ENCODE results near the gene NHSL1.
A peak's percentile ranks its signal among the peaks of the same experiment; 100 is the strongest.

The NHSL1 gene

DNA sequence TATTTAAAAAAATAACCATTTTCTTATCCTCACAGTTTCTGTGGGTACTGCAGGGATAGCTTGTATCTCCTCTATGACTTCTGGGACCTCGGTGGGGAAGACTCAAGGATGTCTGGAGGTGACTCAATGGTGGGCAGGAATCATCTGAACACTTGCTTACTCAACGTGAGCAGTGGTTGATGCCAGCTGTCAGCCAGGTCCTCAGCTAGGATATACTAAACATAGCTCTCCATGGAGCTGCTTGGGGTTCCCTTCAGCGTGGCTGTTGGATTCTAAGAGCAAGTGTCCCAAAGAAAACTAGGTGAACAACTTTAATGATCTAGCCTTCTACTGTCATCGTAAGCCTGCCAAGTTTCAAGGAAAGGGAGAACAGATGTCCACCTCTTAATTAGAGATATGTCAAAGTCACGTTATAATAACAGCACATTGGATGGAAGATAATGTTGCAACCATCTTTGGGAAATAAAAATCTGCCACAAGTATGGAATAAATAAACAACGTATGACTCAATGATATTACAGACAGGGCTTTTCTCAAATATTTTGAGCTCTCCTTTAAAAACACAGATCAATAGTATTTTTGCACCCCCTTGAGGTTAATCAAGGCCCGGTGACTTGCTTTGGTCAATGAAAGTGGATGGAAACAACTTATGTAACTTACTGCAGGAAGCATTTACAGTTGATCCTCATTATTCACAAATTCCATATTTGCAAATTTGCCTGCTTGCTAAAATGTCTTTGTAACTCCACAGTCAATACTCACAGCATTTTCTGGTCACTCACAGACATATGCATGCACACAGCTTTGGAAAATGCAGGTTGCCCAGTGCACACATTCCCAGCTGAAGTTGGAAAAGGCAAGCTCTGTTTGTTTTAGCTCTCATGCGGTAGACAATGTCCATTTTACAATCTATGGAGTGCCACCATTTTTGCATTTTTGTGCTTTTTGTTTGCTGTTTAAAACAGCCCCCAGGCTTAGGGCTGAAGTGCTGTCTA lies 101.9 kb downstream of the NHSL1 start:
- DNase-seq, result no peak

DNA sequence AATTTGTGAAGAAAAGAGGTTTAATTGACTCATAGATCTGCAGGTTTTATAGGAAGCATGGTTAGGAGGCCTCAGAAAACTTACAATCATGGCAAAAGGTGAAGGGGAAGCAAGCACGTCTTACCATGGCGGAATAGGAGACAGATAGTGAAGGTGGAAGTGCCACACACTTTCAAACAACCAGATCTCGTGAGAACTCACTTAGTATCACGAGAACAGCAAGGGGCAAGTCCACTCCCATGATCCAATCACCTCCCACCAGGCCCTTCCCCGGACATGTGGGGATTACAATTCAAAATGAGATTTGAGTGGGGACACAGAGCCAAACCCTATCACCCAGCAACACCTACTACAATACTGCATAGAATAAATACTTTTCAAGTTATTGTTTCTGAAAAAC lies 102.6 kb downstream of the NHSL1 start:
- no peak for DNase-seq

DNA sequence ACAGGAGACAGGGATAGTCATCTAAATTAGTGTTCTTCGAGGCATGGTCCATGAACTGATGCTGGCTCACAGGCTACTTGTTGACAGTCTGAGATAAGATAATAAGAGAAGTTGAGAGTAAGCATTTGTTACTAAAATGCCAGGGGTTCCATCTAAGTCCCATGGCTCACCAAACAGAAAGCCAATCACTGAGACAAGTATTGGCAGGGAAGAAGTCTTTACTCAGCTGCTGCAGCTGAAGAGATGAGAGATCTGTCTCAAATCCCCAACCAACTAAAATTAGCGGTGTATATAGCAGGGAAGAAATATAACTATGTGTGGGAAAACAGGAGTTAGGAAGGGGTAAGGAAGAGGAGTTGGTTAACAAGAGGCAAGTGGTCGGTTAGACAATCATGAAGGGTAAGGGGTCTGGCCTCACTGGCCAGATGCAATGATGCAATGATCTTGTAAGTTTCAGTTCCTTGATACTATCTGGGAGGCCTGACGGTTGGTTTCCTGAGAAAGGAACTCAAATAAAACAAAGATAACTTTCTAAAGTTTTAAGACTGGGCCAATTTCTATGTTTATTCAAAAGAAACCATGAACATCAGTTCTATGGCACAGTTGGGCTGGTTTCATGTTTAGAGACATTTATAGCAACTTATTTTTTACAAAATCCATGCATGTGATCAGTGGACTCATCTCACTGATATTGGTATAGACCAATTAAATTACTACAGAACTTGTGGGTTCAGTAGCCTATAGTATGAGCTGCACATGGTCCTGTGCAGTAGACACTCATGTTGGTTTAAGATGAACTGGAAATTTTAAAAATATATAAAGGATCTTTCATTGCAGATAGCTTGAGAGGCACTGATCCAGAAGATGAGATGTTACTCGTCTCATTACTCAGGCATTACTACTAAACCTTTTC lies 105.2 kb downstream of the NHSL1 start:
- DNase-seq, result no peak

DNA sequence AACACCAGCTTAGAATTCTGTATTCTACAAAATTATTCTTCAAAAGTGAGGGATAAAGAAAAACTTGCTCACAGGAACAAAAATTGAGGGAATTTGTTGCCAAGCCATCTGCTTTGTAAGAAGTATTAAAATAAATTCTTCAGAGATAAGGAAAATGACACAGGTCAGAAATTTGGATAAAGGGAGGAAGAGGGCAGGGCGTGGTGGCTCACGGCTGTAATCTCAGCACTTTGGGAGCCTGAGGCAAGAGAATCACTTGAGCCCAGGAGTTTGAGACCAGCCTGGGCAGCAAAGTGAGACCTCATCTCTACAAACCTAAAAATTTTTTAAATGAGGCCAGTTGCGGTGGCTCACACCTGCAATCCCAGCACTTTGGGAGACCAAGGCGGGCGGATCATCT lies 109.7 kb downstream of the NHSL1 start:
- DNase-seq, result no peak

DNA sequence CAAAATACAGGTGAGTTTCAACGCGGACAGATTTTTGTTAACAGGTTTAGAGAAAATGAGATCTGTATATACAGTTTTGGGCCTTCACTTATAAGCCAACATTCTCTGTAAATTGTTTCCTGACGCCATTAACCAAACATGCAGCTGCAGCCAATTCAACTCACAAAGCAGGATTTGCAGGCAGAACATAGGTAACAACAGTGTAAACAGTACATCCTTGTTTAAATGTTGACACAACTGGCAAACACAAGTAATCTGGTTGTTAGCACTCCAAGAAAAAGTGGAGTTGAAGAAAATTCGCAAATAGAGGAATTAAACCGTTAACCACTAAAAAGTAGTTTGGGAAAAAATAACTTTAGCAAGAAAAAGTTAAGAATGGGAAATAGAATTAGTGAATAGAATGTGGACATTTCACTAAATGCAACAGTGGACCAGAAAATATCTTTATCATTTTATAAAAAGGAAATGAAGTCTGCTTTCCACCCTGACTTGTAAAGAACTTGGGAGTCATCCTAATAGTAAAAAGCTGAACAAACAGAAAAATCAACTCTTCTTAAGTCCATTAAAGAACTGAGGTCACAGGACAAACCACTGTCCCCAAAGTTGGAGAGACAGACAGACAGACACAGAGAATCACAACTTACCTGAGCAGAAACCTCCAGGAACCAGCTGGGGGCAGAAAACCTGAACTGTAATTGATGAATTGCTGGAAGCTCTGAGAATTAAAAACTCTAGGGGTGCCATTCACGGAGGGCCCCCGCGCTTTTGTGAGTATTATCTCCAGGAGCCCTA lies 111.5 kb downstream of the NHSL1 start:
- peak; percentile 37 for DNase-seq

DNA sequence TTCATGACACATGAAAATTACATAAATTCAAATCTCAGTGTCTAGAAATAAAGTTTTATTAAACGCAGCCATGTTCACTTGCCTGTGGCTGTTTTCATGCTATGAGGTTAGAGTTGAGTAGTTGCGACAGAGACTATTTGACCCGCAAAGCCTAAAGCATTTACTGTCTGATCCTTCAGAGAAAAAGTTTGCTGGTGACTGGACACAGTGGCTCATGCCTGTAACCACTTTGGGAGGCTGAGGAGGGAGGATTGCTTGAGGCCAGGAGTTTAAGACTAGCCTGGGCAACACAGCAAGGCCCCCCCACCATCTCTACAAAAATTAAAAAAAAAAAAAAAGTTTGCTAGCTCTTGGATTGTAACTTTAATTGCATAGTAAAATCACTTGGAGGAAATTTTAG lies 112.4 kb downstream of the NHSL1 start:
- DNase-seq, result no peak

DNA sequence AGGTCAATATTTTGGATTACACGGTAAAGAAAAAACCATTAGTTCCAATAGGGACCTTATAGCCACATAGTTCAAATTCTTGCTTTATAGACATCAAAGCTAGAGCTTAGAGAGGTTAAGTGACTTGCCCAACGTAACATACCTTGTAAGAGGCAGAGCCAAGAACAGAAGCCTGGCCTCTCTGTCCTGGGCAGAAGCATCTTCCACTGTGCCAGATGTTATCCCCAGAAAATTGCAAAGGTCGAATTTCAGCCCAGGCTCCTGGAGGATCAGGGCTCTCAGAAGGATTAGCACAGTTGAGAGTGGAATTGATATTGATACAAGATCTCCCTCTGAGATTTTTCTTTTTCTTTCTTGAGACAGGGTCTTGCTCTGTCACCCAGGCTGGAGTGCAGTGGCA lies 115.5 kb downstream of the NHSL1 start:
- no peak for DNase-seq

DNA sequence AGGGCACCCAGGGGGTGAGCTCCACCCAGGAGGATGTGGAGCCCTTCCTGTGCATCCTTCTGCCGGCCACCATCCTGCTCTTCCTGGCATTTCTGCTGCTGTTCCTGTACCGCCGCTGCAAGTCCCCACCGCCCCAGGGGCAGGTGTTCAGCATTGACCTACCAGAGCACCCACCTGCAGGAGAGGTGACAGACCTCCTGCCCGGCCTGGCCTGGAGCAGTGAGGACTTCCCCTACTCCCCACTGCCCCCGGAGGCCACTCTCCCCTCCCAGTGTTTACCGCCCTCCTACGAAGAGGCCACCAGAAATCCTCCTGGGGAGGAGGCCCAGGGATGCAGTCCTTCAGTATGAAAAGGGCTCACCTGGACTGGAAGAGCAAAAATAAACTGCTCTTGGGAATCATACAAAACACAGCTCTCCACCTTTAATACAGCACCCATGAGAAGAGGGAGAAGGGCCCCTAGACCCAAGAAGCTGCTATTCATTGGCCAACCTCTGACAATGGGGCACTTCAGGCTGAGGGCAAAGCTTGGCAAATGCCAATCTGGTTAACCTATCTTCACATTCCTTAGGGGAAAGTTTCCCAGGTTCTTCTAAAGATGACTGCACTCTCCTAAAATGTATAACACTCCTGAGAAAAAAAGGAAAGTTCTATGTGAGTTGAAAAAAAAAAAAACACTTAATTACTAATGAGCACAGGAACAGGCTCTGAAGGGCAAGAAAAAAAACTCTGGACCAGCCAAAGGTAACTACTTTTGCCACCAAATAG lies 116.6 kb downstream of the NHSL1 start:
- DNase-seq, result no peak

DNA sequence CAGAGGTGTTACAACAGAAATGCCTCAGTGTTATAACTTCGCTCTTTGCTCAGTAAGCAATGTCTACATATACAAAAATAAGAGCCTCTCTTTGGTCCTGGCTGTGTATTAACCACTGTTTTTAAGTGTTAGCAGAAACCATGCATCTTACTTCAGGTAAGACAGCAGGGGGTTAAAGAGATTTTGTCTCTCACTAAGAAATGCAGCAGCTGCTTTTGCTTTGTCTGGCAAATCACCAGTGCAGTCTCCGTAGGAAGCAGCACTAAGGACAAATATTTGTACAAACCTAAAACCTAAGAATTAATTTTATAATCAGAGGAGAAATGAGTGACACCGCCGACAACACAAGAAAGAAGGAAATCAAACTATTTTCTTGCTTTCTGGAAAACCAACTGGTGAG lies 120.8 kb downstream of the NHSL1 start:
- no peak for DNase-seq

DNA sequence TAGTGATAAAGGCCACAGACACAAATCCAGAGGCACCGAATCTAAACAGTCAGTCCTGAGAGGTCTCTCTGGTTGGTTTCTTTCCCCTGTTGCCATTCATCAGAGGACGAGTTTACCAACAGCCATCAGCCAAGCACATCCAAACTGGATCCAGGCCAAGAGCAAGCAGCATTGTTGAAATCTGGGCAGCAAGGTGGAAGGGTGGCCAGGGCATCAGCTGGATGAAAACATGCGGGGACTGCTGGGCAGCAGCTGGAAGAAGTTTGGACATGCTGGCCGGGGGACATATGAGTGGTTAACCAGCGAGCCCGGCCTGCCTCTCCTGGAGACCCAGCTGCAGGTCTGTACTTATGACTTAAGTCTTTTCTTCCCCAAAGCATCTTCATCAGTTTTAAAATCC lies 121.5 kb downstream of the NHSL1 start, which contains the start of gene SMIM28:
TSS of gene SMIM28 (plus strand) at position 62 of the 400 bp plus-strand sequence. CDS start at position 230, 168 bp downstream.
- peak; percentile 51 for DNase-seq

DNA sequence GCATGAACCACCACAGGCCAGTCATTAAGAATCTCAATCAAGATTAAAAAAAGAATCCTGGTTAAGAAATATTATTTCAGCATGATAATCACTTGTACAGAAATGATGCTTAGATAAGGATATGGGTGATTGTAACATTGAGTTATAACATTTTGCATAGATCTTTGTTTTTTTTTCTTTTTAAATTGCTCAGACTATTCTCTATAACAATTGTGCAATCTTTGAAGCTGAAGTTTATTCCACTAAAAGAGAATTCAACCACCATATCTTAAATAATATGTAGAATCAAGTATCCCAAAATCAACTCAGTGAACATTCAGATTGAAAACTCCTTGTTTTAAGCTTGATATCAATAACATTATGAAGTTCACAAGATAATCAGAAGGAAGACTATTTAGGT lies 122.3 kb downstream of the NHSL1 start:
- no peak for DNase-seq

DNA sequence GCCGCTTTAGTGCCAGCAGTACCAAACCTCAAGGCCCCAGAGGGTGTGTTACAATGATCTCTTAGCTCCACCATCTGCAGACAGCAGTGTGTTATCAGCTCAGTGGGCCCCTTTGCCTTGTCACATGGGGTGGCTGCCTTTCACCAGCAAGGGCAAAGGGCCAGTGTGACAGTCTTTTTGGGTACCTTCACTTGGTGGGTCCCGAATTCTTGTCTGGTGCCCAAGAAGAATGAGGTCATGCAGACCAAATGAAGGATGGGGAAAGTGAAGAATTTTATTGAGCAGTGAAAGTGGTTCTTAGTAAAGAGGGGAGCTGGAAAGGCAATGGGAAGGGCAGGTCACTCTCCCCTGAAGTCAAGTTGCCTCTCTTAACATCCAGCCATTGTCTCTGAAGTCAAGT lies 124.5 kb downstream of the NHSL1 start:
- no peak for DNase-seq

DNA sequence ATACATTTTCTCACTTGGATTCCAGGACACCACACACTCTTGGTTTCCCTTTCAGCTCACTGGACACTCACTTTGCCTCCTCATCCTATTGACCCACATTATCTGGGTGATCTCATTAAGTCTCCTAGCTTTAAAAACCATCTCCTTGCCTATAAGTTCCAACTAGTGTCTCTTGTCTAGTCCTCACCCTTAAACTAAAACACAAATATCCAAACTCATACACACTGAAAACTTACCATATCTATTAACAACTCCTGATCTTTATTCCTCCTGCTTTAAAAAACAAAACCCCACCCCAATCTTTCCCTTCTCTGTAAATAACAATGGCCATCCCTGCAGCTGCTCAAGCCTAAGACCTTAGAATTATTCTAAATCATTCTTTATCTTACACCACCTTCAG lies 125.1 kb downstream of the NHSL1 start:
- DNase-seq, result no peak

DNA sequence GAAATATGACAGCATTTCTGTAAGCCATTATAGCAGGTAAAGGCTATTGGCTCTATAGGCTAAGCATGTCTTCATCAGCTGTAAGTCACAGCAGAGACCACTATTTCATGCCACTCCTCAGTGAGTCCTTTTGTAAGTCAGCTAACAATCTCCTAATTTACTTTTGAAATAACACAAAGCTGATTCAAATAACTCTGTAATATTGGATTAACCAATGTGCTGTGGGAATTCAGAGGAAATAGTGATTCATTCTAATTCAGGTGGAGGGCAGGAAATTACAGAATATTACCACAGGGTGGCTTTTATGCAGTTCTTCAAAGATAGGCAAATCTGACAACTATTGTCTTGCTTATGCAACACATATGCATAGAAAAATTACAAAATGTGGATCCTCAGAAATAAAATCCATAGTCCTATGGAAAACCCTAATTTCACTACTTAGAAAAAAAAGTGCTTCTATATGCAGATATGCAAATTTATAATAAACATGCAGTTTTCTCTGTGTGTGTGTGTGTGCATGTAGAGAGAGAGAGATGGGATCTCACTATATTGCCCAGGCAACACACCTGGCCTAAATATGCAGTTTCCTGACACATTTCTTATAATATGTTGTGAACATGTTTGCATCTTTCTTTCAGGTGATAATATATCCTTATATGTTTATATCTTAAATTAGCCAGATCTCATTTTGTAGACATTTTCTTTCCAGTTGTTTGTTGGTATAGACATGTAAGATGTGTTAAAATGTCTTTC lies 126.4 kb downstream of the NHSL1 start:
- DNase-seq, result no peak

Data from NCI-H1092 (cell line).